B cell (primary cell): Measurements from ENCODE around the gene CDK4.

Source experiments
- EZH2 ChIP-seq: IDR thresholded peaks from 2 replicates; pipeline ENCODE4 v1.6.1; 2012; ENCODE audit warnings: borderline replicate concordance, low read depth, mild to moderate bottlenecking, moderate library complexity, low read length; ENCODE audit not compliant: insufficient read depth, poor library complexity, severe bottlenecking
- TF ChIP-seq, protein P1 (sequence below): fragments of 200-600 bp; IDR thresholded peaks from one replicate; pipeline ENCODE4 v1.8.0; 2022; ENCODE audit warnings: antibody characterized with exemption, mild to moderate bottlenecking

GRCh38 chr12:57777911-57778310, 25.8 kb upstream of the CDK4 start:
- TF ChIP-seq EZH2 = no peak
- TF ChIP-seq, protein P1, sequence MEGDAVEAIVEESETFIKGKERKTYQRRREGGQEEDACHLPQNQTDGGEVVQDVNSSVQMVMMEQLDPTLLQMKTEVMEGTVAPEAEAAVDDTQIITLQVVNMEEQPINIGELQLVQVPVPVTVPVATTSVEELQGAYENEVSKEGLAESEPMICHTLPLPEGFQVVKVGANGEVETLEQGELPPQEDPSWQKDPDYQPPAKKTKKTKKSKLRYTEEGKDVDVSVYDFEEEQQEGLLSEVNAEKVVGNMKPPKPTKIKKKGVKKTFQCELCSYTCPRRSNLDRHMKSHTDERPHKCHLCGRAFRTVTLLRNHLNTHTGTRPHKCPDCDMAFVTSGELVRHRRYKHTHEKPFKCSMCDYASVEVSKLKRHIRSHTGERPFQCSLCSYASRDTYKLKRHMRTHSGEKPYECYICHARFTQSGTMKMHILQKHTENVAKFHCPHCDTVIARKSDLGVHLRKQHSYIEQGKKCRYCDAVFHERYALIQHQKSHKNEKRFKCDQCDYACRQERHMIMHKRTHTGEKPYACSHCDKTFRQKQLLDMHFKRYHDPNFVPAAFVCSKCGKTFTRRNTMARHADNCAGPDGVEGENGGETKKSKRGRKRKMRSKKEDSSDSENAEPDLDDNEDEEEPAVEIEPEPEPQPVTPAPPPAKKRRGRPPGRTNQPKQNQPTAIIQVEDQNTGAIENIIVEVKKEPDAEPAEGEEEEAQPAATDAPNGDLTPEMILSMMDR = no peak
